Myometrial cell (primary cell): ENCODE data around the gene ASCL3. TPM values are rescaled to one million over a fixed set of nuclear protein-coding genes. Genes with fewer than 3 reads are reported as not detected.

ENCODE experiments used
- total RNA-seq: library from RNA; depleted of rRNA; stranded (reverse); fragments of >200 nt; gene quantifications from 2 replicates; pipeline ENCODE4 v1.2.3, GENCODE V29; 2015

Gene ASCL3
- not detected in 2 replicates for total RNA-seq

GRCh38 chr11:8942518-8943066 lies at the start of gene ASCL3:
ASCL3 (minus strand) TSS chr11:8943016; CDS start chr11:8938161, 4,855 bp downstream.

GRCh38 chr11:8964324-8965320 lies 21.8 kb upstream of the ASCL3 start, which contains the start of gene TMEM9B:
TMEM9B (minus strand) TSS chr11:8964442; CDS start chr11:8964313, 129 bp downstream.

GRCh38 chr11:8932564-8933180 lies 10.1 kb downstream of the ASCL3 start, which contains the start of gene C11orf16:
C11orf16 (minus strand) TSS chr11:8932947; CDS start chr11:8932308, 639 bp downstream.

GRCh38 chr11:8911029-8911823 lies 31.6 kb downstream of the ASCL3 start, which contains the start of gene AKIP1:
AKIP1 (plus strand) TSS chr11:8911189; CDS start chr11:8911450, 261 bp downstream.

Other genes starting within 250 kb of the ASCL3 start
- gene AKIP1, start 31.8 kb downstream of the ASCL3 start, total RNA-seq = 78.7 and 83.3 TPM in 2 replicates
- not detected in 2 replicates for gene C11orf16, start 10.1 kb downstream of the ASCL3 start, total RNA-seq
- gene TMEM9B, start 21.4 kb upstream of the ASCL3 start, total RNA-seq = 33.8 and 36.0 TPM in 2 replicates
- 10.7 and 12.4 TPM in 2 replicates for gene NRIP3, start 61.0 kb upstream of the ASCL3 start, total RNA-seq
- 0.18 and 0.29 TPM in 2 replicates for gene SCUBE2, start 148.6 kb upstream of the ASCL3 start, total RNA-seq